PFSK-1 (cell line): ENCODE measurements around the gene KRT39.

ENCODE experiments used
- FOXP2 ChIP-seq: optimal IDR thresholded peaks from 2 replicates; pipeline ENCODE3; 2011; ENCODE audit warnings: borderline replicate concordance, control low read depth, inconsistent platforms; ENCODE audit not compliant: insufficient read depth; ENCODE audit errors: extremely low read length, extremely low read depth
- POLR2AphosphoS5 ChIP-seq: IDR thresholded peaks from 2 replicates; pipeline ENCODE4 v1.6.1; 2012; ENCODE audit warnings: low read depth, mild to moderate bottlenecking, control low read depth, low read length, moderate library complexity
- SIN3A ChIP-seq: IDR thresholded peaks from 2 replicates; pipeline ENCODE4 v1.6.1; 2012; ENCODE audit warnings: mild to moderate bottlenecking, low read length, moderate library complexity, borderline replicate concordance; ENCODE audit not compliant: insufficient read depth
- TAF1 ChIP-seq: IDR thresholded peaks from 2 replicates; pipeline ENCODE4 v1.6.1; 2012; ENCODE audit warnings: low read length, control low read depth, borderline replicate concordance; ENCODE audit not compliant: insufficient read depth
- TF ChIP-seq, protein P1 (sequence below), 2 experiments: IDR thresholded peaks; 2 replicates each; pipeline versions ENCODE4 v1.6.1 to v1.8.0; 2011 to 2012; ENCODE audit warnings: low read depth in 2 of 2, low read length in 2 of 2, control low read depth in 1 of 2, inconsistent platforms in 1 of 2, mild to moderate bottlenecking in 1 of 2, moderate library complexity in 1 of 2; ENCODE audit not compliant: insufficient read depth in 1 of 2

The KRT39 gene

DNA sequence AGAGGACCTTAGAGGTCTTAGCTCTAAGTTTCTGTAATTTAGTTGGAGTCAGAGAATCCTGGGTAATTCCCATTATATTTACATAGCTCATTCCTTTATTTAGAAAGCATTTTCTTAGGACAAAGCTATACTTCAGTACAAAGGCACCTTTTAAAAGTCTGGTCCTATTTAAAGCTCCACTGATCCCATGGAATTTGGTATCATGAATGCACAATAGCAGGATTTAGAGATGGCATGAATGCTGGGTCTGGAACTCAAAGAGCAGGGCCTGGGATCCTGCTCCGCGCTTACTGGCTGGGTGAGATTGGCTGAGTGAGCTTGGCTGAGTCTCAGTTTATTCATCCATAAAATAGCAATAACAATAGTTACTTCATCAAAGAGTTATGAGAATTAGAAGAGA lies 34.1 kb downstream of the KRT39 start:
- TF ChIP-seq, protein P1, sequence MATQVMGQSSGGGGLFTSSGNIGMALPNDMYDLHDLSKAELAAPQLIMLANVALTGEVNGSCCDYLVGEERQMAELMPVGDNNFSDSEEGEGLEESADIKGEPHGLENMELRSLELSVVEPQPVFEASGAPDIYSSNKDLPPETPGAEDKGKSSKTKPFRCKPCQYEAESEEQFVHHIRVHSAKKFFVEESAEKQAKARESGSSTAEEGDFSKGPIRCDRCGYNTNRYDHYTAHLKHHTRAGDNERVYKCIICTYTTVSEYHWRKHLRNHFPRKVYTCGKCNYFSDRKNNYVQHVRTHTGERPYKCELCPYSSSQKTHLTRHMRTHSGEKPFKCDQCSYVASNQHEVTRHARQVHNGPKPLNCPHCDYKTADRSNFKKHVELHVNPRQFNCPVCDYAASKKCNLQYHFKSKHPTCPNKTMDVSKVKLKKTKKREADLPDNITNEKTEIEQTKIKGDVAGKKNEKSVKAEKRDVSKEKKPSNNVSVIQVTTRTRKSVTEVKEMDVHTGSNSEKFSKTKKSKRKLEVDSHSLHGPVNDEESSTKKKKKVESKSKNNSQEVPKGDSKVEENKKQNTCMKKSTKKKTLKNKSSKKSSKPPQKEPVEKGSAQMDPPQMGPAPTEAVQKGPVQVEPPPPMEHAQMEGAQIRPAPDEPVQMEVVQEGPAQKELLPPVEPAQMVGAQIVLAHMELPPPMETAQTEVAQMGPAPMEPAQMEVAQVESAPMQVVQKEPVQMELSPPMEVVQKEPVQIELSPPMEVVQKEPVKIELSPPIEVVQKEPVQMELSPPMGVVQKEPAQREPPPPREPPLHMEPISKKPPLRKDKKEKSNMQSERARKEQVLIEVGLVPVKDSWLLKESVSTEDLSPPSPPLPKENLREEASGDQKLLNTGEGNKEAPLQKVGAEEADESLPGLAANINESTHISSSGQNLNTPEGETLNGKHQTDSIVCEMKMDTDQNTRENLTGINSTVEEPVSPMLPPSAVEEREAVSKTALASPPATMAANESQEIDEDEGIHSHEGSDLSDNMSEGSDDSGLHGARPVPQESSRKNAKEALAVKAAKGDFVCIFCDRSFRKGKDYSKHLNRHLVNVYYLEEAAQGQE (IDR thresholded peaks at IDR 0.05; ENCODE audit: insufficient read depth in 1 of 2, low read depth in 2 of 2, low read length in 2 of 2) = no peak
- TF ChIP-seq POLR2AphosphoS5 (no peak), TAF1 (no peak), FOXP2 (no peak), SIN3A (no peak)

DNA sequence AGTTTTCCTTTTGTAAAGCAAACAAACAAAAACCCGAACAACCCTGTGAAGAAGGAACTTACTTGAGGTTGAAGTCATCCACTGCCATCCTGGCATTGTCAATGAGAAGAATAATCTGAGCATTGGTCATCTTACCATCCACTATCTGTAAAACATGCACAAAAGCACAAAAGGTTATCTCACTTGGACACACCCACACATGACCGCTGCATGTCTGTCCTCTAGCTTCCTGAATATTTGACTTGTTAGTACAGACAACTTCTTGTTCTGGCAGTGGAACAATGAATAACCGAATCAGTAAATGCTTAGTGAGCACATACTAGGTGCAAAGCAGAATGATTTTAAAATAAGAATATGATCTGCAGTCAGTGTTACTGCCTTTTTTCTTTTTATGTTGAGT lies 35.4 kb downstream of the KRT39 start:
- TF ChIP-seq POLR2AphosphoS5 = no peak
- TF ChIP-seq SIN3A = no peak
- TF ChIP-seq TAF1 = no peak
- TF ChIP-seq FOXP2 = no peak

- TF ChIP-seq FOXP2 (no peak), SIN3A (no peak), POLR2AphosphoS5 (no peak), TAF1 (no peak)
- TF ChIP-seq, protein P1 (IDR thresholded peaks at IDR 0.05; ENCODE audit: insufficient read depth in 1 of 2, low read depth in 2 of 2, low read length in 2 of 2) = no peak
These were observed 40.4 kb downstream of the KRT39 start for GRCh38 chr17:40926341-40926740.

- TF ChIP-seq POLR2AphosphoS5 (no peak), SIN3A (no peak), TAF1 (no peak), FOXP2 (no peak)
- TF ChIP-seq, protein P1 (IDR thresholded peaks at IDR 0.05; ENCODE audit: insufficient read depth in 1 of 2, low read depth in 2 of 2, low read length in 2 of 2) = no peak
These were observed 44.5 kb downstream of the KRT39 start for GRCh38 chr17:40922239-40922638.

- TF ChIP-seq POLR2AphosphoS5 = no peak
- no peak for TF ChIP-seq FOXP2
- TF ChIP-seq SIN3A = no peak
- no peak for TF ChIP-seq TAF1
- TF ChIP-seq, protein P1 (IDR thresholded peaks at IDR 0.05; ENCODE audit: insufficient read depth in 1 of 2, low read depth in 2 of 2, low read length in 2 of 2) = no peak
These were observed 45.7 kb downstream of the KRT39 start for GRCh38 chr17:40921026-40921425.
